Stimulated activated CD4-positive, alpha-beta T cell treated with anti-CD3 and anti-CD28 coated beads, Interleukin-1b, Interleukin-23, amount 100 ng/mL, for 4 hours (primary cell): Measurements from ENCODE around the gene TOMM7.
A peak's percentile ranks its signal among the peaks of the same experiment; 100 is the strongest.

ENCODE experiments used
- DNase-seq, 2 donors: peaks; one replicate each; pipeline ENCODE4 v3.0.0-alpha.2; 2020; ENCODE audit warnings: low read depth in 2 of 2

The TOMM7 gene

DNA sequence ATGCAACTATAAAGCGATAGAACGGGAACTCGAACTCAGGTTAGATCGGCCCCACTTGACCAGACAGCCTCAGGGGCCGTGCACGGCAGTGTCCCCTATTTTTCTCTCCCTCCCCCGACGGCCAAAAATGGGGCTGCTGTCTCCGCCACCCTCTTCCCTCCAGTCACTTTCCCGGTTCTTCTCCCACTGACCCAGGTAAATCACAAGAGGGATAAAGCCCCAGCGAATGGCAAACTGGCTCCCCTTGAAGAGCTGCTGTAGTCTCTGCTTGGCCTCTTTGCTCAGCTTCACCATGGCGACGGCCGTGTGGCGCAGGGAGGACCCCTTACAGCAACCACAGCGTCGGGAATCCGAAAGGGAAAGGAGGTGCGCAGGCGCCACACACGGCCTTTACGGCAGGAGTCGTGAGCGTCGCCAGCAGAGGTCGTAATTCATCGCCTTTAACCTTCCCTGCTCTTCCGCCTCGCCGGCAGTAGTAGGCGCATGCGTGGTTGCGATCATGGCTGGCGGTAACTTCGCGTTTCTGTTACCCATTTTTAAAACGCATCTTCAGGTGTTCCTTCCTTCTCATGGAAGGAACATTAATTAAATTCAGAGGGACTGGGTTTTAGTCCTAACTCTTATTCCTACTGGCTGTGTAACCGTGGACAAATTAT, at the start of gene TOMM7:
TSS of gene TOMM7 (minus strand) at position 364 of the 656 bp plus-strand sequence. CDS start at position 294, 70 bp downstream.
- DNase-seq = peak; percentile 75 to 77

DNA sequence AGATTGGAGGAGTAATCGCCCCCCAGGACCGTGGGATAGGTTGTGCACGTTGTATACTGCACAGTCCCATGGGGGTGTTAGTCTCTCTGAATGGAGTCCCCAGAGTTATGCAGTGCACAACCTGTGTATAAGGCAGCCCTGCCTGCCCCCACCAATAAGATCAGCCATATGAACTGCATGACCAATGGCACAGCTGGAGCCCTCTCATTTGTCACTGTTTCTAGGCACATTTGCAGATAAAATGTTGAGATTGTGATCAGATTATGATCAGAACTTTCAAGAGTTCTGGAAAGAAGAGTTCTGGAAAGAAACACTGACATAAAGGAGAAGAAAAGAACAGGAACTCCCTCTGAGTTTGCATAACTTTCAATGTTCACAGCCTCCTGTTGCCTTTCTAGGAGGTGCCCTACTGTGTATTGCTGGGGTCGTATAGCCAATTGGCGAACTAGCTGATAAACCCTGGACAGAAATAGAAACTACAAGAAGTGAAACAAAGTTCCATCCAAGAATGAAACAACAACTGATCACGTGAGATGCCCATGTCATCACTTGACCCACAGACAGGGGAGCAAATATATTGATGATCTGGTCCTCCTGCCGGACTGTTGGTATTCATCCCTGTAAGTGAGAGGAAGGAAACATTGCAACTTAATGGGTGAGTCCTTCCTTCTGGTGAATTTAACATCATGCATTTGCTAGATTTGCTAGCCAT, 49.6 kb upstream of the TOMM7 start:
- no peak for DNase-seq

- no peak for DNase-seq
Measured at GRCh38 chr7:22871661-22872060, 49.0 kb upstream of the TOMM7 start.

DNA sequence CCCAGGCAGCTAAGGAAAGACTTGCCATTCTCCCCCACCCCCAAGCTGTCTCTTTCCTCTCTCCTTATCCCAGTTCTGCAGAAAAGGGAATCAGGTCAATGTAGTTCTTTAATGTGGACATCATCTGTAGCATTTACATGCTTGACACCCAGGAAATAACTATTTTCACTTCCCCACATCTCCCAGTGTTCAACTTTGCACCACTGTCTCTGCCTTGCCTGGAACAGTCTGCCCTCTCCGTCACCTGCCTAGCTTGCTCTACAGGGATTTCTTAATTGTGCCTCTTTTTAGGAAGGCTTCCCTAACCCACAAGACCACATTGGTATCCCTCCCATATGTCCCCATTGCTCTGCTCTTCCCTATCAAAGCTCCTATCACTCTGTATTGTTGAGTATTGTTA, 45.9 kb upstream of the TOMM7 start:
- DNase-seq = no peak

GRCh38 chr7:22867589-22867988, 44.9 kb upstream of the TOMM7 start:
- DNase-seq = no peak

DNA sequence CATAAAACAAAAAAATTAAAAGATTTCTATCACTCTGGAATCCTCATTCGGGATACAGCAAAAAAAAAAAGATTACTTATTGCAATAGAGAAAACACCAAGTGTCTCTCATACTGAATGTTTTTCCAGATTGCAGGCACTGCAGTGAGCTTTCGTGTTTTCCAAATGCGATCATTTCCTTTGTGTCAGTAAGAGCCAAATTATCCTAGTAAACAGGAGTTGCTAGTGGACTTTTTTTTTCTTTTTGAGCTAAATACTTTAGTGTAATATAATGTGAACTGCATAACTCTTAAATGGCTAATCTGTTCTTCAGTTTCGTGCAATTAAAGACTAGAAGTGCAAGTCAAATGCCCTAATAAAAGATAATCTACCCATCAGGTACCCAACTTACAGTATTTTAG, 44.4 kb upstream of the TOMM7 start:
- DNase-seq = no peak

DNA sequence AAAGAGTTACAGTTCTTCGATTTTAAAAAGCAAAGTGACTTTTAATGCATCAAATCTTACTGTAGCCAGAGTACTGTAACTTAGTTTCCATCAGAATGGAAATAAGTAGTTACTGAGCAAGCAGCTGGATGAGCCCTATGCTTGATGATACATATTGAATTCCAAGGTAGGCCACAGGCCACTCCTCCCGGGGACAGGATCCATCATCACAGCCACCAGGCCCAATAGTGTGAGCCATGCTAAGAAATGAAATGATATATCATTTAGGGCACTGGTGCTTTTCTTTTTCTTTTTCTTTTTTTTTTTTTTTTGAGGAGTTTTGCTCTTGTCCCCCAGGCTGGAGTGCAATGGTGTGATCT, 42.9 kb upstream of the TOMM7 start:
- DNase-seq = no peak

DNA sequence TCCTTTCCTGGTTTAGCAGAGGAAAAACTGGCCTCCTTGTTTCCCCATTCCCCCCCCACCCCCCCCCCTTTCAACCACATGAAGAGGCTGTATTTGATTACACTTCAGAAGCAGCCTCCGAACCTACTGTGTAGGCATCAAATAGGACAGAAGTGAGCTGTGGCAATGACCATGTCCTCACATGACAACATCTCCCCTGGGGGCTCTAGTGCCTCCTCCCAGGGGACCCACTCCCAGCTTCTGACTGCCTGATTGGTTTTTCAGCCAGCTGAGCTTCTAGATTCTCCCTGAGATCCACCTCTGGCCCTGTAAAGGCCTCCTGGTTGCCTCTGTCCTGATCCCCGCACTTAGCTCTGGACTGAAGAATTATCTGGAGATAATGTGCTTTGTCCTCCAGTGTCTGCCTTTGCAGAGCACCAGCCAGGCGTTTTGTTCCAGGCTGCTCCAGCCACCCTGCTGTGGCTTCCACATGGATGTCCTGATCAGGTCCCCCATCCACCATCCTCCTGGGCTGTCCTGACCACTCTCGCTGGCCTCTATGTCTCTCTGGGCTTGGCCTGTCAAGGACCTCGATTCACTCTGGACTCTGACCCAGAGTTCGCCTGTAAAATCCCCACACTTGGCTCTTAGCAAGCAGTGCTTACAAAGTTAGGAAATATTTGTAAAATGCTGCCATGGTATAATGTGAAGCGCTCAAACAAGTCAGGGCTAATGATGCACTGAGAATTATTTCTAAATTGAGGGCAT, 42.4 kb upstream of the TOMM7 start:
- DNase-seq = no peak

- no peak for DNase-seq
Measured at GRCh38 chr7:22864301-22864700, 41.7 kb upstream of the TOMM7 start.

DNA sequence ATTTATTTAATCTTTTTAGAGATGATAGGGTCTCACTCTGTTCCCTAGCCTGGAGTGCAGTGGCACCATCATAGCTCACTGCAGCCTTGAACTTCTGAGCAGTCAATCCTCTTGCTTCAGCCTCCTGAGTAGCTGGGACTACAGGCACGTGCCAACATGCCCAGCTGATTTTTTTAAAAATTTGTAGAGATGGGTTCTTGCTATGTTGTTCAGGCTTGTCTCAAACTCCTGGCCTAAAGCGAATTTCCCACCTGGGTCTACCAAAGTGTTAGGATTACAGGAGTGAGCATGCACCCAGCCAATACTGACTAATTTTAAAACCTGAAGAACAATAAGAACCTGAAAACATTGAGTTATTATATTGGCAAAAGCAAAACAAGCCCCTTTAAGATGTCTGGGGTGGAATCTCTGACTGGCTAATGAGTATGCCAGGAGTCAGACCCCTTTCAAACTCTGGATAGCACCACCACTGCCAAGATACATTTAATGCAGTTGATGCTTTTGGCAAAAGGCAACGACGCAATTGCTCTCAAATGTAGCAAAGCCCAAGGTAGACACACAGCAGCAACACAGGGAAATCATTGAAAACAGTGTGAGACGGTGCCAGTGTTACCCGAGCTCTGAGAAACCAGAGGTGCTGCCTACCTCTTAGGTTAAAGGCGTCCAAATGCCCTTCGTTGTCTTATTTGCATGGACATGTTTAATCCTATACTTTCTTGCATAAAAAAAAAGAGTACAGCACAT, 40.7 kb upstream of the TOMM7 start:
- DNase-seq = no peak

- DNase-seq = no peak
Measured at GRCh38 chr7:22861576-22861975, 38.9 kb upstream of the TOMM7 start.

DNA sequence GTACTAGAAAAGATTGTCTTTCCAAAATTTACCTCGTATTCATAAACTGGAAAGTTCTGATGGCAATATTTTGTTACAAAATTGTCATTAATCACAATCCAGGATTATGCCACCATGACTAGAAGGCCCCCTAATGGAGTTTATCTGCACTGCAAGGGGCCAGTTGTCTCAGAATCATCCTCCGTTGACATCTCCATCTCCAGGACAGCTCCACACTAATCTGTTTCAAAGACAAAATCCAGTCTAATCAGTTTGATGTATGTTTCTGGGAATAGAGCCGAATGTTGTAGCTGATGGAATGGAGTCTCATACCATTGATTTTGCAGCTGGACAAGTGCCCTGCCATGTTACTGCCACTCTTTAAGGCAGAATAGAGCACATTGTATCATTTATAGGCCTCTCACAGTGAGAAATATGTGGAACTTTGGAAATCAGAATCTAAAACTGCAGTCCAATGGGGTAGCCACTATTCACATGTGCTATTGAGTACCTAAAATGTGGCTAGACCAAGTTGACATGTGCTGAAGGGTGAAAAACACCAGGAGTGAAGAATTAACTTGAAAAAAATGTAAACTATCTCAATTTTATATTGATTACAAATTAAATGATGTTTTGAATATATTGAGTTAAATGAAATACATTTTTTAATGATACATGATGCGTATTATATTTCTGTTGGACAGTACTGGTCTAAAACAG, 38.3 kb upstream of the TOMM7 start:
- no peak for DNase-seq

GRCh38 chr7:22860337-22860736, 37.7 kb upstream of the TOMM7 start:
- DNase-seq = no peak

- DNase-seq = no peak
Measured at GRCh38 chr7:22859641-22860290, 37.1 kb upstream of the TOMM7 start.

DNA sequence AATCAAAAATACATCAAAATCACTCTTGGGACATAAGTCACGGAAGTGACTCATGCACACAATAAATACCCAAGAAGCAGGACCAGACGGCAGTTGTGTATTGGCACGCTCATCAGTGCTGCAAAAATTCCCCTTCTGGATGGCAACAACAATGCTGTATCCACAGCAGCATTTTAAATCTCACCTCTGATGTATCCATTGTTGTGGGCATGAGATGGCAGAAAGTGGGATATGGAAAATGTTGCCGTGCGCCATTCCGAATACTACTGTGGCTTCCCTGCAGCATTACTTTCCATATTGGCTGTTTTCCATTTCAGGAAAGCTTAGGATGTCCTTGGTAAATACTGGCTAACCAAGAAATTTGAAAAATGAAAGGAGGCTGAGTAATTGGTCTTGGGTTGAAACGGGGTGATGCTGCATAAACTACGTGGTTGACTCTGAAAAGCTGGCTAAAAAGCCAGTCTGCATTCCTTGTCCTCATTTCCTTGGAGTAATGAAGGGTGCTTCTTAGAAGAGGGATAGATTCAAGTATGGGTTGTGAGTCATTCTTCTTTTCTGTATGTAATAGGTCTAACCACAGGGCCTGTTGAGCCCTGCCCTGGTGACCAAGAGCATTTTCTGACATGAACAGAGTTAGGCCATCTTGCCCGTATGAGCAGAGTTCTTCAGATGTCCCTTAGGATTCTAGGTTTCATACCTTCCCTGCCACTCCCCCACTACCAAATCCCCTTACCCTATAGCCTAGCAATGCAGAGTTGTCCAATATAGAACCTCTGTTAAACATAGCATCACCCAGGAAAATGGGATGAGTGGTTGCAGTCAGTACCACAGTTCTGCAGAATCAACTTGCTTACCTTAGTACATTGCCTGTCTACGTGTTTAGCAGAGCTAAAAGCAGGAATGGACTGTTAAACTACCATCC, 36.3 kb upstream of the TOMM7 start:
- DNase-seq = no peak

- DNase-seq = no peak
Measured at GRCh38 chr7:22858274-22858639, 35.6 kb upstream of the TOMM7 start.

DNA sequence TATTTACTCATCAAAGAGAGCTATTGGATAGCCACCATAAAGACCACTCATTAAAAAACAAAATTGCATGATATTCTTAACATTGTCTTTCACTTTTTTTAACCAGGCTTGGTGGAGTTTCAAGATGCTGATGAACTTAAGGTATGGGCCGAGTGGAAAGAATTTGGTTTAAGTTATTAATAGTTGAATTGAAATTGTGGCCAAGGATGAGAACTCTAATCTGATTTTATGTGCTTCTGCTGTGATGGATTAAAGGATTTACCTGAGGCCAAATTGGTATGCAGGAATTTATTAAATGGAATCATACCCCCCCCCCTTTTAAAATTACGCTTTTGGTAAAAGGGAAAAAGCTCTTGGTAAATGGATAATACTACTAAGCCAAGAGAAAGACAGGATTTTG, 33.8 kb upstream of the TOMM7 start:
- DNase-seq = no peak

DNA sequence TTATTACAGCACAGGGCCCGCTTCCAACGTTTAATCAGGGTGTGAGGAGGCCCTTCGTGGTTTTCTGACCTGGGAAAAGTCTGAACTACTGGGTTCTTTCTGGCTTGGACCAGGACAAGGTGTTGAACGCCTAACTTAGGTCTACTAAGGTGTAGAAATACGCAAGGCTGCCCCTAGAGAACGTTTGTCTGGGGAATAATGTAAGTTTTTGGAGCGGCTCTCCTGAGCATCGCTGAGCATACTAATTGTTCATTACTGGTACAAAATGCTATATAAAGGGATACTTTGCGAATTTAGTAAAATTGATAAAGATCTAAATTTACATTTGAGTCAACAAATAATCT, 32.4 kb upstream of the TOMM7 start:
- no peak for DNase-seq

GRCh38 chr7:22854158-22855048, 31.8 kb upstream of the TOMM7 start:
- DNase-seq = peak; percentile 78 to 84
